GM19463 (cell line): ENCODE measurements around the gene CFAP73.
A peak's percentile ranks its signal among the peaks of the same experiment; 100 is the strongest.

Source experiments
- ATAC-seq: cut with Tn5 transposase; IDR thresholded peaks from one replicate; pipeline ENCODE4 v1.9.1; 2021; ENCODE audit warnings: mild to moderate bottlenecking, moderate library complexity; ENCODE audit not compliant: unreplicated experiment

CFAP73 gene

DNA sequence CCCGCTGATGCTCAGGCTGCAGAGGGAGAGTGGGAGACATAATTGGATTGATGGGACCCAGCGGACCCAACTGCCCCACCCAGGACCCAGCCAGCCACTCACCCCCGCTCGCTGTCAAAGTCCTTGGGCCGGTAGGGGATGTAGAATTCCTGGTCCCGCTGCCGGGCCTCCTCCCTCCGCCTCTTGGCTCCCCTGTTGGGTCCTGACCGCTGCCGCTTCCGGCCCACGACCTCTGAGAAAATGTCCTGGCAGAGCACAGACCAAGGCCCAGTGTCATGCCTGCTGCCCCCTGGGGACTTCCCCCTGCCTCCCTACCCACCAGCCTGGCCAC lies 13.5 kb downstream of the CFAP73 start:
- ATAC-seq, result no peak

DNA sequence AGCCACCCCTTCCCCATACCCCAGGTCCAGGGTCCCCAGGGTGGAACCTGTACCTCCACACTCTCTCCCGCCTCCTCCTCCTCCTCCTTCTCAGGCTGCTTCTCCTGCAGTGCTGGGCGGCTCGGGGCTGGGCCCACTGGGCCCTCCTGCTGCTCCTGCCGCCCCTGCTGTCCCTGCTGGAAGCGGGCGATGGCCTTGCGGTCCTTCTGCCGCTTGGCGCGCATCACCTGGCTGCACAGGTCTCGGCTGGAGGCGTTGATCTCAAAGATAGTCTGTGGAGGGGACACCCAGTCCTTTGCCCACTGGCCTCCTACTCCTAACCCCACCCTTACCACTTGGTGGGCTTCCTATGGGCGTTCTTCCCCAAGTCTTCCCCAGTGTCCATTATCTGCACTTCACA lies 14.5 kb downstream of the CFAP73 start:
- ATAC-seq, result no peak

DNA sequence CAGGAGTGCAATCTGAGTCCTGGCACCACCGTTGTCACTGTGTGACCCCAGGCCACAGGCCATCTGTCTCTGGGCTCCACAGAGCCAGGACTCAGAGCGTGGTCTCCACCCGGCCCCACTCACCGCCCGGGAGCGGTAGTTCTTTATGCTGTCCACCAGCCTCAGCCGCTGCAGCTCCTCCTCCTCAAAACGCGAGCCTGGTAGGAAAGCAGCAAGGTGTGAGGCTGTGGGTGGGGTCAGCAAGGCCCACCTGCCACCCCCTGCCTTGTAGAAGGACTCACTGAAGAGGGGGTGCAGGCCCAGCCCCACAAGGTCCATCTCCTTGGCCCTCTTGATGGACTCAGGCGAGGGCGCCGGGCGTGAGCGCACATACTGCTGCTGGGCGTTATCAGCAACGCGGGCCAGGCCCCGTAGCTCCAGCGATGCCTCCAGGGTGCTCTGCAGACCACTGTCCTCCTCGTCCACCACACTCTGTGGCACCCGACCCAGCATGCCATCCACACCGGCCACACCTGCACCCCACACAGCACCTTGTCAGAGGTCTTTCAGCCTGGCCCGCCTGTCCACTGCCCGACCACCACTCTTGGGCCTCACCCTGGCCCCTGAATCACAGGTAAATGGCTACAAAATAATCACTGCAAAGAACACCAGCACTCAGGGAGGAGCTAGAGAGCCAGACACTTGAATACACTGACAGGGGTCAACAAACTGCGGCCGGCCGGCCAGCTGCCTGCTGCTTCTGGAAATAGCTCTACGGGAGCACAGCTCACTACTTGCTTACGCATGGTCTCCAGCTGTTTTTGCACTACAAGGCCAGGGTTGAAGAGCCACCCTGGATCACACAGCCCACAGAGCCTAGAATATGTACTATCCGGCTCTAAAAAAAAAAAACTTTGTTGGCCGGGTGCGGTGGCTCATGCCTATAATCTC lies 16.3 kb downstream of the CFAP73 start:
- ATAC-seq, result no peak

DNA sequence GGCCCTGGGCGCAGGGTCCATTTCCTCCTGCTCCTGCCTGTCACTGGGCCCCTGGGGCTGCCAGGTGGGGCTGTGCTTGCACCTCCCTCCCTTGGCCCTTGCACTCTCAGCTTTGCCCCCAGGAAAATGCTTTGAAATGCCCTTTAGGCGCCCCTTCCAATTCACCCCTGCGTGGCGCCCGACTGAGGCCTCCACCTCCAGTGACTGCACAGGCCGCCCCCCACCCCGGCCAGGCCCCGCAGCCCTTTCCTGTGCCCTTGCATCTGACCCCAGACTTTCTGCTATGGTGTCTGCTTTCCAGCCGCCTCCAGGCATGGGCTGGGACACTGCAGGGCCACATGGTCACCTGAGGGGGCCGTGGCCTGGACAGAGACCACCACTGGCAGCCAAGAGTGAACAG lies 18.3 kb downstream of the CFAP73 start:
- no peak for ATAC-seq

DNA sequence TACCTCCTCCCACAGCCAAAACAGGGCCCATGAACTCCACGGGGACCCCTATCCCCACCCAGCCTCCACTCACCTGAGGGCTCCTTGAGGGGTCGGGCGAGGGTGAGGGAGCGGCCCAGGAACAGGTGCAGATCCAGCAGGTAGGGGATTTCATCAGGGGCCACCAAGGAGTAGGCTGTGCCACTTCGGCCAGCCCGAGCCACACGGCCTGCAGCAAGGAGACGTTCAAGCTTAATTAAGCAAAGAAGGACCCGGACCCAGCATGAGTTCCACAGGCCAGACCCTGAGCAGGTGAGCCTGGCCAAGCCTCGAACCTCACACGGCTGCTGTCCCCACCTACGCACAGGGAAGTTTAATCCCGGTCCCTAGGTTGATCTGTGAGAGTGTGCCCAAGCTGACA lies 20.2 kb downstream of the CFAP73 start:
- ATAC-seq, result no peak

DNA sequence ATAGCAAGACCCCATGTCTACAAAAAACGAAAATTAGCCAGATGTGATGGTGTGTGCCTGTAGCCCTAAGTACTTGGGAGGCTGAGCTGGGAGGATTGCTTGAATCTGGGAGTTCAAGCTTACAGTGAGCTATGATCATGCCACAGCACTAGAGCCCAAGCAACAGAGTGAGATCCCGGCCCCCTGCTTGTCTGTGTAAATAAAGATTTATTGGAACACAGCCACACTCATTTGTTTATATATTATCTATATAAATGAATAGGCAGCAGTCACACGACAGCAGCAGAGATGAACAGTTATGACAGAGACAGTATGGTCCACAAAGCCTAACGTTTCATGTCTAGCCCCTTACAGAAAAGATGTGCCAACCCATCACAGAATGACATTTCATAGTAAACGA lies 20.9 kb downstream of the CFAP73 start:
- ATAC-seq, result no peak

DNA sequence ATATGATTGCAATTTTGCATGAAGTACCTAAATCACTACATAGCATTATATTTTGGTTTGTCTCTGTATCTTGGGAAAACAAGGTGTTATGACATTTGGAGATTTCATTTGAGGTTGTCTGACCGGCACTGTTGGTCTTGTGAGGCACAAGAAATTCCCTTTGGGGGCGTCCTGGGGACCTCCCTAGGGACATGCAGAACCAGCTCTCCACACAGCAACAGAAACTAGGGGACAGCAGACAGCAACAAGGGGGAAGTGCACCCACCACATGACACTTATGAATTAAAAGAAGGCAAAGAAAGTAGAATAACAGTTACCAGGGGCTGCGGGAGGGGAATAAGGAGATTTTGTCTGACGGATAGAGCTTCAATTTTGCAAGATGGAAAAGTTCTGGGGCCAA lies 21.4 kb downstream of the CFAP73 start:
- no peak for ATAC-seq

DNA sequence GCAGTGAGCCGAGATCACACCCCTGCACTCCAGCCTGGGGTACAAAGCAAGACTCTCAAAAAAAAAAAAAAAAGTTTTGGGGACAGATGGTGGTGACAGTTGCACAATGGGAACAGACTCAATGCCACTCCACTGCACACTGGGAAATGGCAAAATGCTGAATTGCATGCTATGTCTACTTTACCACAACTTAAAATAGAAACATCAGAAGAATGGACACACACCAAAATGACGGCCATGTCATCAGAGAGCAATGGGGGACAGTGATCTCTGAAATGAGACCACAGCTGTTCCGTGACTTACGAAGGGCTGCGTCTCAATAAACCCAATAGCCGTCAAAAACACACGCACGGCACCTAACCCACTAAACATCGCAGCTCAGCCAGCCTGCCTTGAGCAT lies 22.0 kb downstream of the CFAP73 start:
- no peak for ATAC-seq

DNA sequence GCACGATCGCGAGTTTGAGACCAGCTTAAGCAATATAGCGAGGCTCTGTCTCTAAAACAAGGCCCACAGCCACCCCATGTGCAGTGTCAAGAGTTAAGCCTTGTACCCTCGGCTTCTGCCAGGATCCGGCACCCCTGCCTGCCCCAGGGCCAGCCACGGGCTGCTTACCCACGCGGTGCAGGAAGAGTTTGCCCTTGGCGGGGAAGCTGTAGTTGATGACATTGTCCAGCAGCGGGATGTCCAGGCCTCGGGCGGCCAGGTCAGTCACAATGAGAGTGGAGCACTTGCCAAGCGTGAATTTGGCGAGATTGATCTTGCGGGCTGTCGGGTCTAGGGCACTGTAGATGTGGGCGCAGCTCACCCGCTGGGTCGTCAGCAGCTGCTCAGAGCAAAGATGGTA lies 22.7 kb downstream of the CFAP73 start:
- ATAC-seq, result no peak

DNA sequence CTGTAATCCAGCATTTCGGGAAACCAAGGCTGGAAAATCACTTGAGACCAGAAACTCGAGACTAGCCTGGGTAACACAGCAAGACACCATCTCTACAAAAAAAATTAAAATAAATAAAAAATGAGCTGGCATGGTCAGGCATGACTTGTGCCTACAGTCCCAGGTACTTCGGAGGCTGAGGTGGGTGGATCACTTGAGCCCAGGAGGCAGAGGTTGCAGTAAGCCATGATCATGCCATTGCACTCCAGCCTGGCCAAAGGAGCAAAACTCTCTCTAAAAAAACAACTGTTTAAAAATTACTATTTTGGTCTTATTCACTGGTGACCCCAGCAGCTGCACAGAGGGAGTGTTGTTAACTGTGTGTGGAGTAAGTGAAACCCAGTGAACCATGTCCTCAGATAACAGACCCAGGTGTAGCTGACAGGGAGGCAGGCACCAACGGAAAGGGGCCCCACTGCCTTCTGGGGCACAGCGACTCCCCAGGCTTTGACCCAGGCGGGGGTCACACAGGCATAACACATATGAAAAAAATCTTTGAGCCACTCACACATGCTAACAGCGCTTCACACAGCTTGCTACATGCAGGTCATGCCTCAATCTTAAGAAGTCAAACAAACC lies 23.7 kb downstream of the CFAP73 start:
- peak; percentile 84 for ATAC-seq

DNA sequence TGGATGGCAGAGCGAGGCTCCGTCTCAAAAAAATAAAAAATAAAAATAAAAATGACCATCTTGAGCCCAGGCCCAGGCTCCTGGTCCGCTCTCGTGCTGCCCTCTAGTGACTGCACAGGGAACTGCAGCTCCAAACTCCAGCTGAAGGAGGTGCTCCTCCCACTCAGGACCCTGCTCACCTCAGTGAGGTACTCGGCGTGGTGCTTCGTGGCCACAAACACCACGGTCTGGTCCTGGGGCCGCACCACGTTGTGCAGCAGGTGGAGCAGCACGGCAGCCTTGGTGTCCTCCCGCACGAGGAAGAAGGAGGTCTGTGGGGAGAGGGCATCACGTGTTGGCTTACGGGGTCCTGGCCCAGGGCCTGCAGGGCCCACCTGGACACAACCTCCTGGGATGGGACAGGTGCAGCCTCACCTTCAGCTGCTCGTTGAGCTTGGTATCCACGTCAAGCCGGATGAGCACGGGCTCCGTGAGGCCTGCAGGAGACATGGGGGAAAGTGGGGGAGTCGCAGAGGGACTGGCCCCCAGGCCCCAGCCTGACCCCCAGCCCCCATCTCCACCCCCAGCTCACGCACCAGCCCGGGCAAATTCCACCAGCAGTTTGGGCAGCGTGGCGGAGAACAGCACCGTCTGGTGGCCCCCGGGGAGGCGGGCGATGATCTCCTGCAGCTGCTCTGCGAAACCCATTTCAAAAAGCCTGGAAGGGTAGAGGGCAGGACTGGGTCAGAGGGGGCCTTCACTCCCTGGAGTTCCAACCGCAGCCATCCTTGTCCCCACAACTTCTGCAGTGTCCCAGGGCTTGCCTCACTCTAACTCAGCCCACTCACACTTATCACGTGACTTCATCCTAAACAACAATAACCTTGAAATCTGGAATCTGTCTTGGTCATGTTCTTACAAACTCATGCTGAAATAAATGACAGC lies 25.2 kb downstream of the CFAP73 start:
- no peak for ATAC-seq

DNA sequence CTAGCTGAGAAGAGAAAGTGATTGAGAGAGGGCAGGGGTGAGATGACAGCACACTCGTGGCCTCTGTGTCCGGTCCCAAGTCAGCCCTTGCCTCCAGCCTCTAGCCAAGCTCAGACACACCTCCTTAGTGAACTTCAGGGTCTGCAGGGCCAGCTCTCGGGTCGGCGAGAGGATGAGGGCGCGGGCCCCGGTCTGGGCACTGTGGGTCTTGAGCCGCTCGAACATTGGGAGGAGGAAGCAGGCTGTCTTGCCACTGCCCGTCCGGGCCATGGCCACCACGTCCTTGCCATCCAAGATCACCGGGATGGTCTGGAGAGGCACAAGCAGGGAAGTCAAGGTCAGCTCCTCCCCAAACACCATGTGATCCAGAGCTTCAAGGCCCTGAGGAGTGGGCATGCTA lies 29.5 kb downstream of the CFAP73 start:
- ATAC-seq, result no peak

DNA sequence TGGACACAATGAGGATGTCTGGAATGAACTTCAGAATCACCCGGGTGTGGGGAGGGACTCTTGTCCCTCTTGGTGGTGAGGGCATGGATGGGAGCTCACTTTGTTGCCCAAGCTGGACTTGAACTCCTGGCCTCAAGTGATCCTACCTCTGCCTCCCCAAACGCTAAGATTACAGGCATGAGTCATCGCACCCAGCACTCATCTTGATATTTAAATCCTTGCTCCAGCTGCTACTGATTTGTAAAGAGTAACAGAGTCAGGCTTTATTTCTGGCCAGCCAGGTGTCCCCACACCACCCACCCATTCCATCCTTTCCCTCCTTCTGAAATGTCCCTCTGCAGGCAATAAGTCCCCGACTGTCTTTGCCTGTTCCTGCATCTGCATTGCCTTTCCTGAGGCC lies 30.8 kb downstream of the CFAP73 start:
- ATAC-seq, result no peak

DNA sequence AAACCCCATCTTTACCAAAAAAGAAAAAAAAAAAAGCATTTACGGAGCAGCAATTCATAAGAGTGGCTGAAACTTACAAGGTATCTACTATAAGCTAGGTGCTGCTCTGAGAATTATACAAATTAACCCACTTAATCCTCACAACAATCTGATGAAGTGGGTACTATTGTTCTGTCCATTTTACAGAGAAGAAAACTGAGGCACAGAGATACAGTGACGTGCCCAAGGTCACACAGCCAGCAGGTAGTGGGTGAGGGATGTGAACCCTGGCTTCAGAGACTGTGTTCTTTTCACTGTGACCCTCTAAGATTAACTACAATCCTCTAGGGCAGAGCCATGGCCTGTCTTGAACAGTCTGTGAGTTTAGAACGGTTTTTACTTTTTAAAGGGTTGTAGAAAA lies 32.5 kb downstream of the CFAP73 start:
- ATAC-seq, result no peak

DNA sequence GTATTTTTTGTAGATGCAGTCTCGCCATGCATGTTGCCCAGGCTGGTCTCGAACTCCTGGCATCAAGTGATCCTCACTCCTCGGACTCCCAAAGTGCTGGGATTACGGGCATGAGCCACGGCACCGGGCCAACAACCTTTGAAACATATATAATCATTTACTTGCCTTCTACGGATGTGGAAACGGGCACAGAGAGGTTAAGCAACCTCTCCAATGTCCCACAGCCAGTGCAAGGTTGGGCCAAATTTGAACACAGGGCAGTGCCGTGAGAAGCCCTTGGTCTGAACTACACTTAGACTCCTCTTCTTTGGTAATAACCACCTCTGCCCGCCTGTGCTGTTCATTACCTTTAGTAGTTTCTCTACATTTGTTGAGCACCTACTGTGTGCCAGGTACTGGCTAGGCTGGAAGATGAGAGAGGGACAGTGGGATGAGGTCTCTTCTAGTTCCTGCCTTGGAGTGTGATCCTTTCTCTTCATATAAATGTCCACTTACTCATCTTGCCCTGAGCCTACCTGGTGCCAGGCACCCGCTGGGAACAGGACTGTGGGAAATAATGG lies 33.6 kb downstream of the CFAP73 start:
- no peak for ATAC-seq

DNA sequence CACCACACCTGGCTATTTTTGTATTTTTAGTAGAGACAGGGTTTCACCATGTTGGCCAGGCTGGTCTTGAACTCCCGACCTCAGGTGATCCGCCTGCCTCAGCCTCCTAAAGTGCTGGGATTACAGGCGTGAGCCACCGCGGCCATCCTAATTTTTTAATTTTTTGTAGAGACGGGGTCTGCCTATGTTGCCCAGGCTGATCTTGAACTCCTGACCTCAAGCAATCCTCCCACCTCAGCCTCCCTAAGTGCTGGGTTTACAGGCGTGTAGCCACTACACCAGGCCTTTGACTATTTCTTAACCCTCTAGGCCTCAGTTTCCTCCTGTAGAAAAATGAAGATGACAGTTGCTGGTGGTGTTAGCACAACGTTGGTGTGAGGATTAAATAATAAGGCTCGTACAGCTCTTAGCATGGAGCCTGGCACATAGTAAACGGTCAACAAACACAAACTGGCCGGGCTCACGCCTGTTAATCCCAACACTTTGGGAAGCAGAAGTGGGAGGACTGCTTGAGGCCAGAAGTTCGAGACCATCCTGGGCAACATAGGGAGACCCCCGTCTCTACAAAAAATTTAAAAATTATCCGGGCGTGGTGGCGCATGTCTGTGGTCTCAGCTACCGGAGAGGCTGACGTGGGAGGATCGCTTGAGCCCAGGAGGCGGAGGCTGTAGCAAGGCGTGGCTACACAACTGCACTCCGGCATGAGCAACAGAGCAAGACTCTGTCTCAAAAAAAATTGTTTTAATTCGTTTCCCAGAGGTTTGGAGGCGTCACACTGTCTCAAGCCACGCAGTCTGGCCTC lies 34.8 kb downstream of the CFAP73 start:
- ATAC-seq, result peak; percentile 49

DNA sequence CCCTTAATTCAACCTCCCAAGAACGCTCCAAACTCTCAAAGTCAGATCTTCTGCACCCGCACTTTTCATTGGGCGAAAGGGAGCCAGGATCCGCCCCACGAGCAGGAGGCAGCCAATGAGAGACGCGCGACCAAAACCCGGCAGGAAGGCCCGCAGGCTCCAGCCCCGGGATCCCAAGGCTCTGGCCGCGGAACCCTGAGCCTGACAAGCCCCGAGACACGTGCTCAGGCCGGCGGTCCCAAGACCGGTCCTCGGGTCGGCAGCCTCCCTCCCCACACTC lies 35.3 kb downstream of the CFAP73 start:
- ATAC-seq, result peak; percentile 74

DNA sequence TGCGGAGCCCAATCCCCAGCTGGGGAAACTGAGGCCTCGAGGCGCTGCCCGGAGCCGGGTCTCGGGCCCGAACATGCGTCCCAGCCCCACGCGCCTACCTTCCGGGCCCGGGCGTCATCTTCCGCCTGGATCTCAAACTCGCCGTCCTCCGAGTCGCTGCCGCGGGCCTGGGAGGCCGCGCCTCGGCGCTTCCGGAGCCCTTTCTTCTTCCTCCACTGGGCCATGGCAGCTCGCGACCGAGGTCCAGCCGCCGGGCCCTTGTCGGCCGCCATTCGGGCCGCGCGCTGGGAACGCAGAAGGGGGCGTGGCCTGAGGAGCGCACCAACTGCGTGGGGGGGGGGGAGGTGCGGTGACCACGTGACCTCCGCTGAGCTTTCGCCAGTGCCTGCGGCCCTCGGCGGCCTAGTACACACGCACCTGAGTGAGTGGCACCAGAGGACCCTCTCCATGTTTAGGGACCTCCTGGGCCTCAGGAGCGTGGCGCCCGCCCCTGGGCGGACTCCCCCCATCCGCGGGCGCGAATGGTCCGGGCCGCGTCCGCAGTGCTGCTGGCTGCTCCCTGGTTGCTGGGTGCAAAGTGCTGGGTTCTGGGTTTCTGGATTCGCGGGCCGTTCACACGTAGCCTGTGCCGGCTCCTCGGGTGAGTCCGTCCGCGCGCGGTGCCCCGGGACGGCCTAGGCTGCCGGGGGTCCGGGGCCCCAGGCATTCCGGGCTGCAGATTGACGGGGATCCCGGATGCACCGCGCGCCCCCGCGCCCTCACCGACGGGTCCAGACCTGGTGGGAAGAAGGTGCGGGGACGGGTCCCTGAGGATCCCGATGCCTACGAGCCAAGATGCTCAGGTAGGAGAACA lies 35.9 kb downstream of the CFAP73 start, which contains the start of the genes DDX54 and RITA1:
DDX54 (minus strand) TSS at position 299 of the 853 bp plus-strand sequence; CDS start at position 272, 27 bp downstream.
RITA1 (plus strand) TSS at position 542 of the 853 bp plus-strand sequence. CDS start 1,026 bp downstream, outside the sequence.
- ATAC-seq, result peak; percentile 42

DNA sequence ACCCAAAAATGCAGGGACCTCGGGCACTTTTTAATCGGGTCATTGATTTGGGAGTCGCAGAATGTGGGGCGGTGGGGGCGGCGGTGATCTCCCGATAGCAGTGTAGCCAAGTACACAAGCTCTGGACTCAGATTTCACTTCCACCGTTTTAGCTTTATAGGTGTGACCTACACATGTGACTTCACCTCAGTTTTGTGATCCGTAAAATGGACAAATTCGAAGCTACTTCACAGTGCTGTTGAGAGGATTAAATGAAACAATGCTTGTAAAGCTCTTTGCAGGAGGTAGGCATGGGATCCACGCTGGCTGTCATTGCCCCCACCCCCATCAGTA lies 36.5 kb downstream of the CFAP73 start:
- no peak for ATAC-seq
